KMS-11 (cell line): ENCODE results near the gene PLEKHA3.
"Not testable (repeated sequence)": the region's sequence is repeated elsewhere in the genome, so short reads cannot be mapped to it uniquely, and the experiment has no call there.

Experiments
- H2AFZ ChIP-seq: fragments of 200-600 bp; sonication (generic); 2 replicates; pipeline ENCODE4 v1.6.1; 2016; ENCODE audit warnings: antibody characterized with exemption, mixed run types, low read depth
- H3K27ac ChIP-seq: fragments of 200-600 bp; sonication (generic); 2 replicates; pipeline ENCODE4 v1.6.1; 2016; ENCODE audit warnings: mild to moderate bottlenecking, mixed run types
- H3K27me3 ChIP-seq: fragments of 200-600 bp; sonication (generic); 2 replicates; pipeline ENCODE4 v1.6.1; 2017; ENCODE audit warnings: mild to moderate bottlenecking, low read depth, mixed run types, moderate library complexity; ENCODE audit not compliant: insufficient read depth
- H3K36me3 ChIP-seq: fragments of 200-600 bp; sonication (generic); 2 replicates; pipeline ENCODE4 v1.6.1; 2017; ENCODE audit warnings: mild to moderate bottlenecking, mixed run types; ENCODE audit not compliant: insufficient read depth
- H3K4me1 ChIP-seq: fragments of 200-600 bp; sonication (generic); 2 replicates; pipeline ENCODE4 v1.6.1; 2016; ENCODE audit warnings: mild to moderate bottlenecking, low read depth, mixed run types; ENCODE audit not compliant: poor library complexity, severe bottlenecking
- H3K4me2 ChIP-seq: fragments of 200-600 bp; sonication (generic); 2 replicates; pipeline ENCODE4 v1.7.0; 2016; ENCODE audit warnings: mild to moderate bottlenecking, mixed run types
- H3K4me3 ChIP-seq: fragments of 200-600 bp; sonication (generic); IDR thresholded peaks from 2 replicates; pipeline ENCODE4 v1.6.1; 2017; ENCODE audit warnings: low read depth, low read length, mixed read lengths; ENCODE audit not compliant: insufficient read depth
- H3K79me2 ChIP-seq: fragments of 200-600 bp; sonication (generic); 2 replicates; pipeline ENCODE4 v1.6.1; 2016; ENCODE audit warnings: low read depth, mixed run types; ENCODE audit not compliant: insufficient read depth
- H3K9ac ChIP-seq: fragments of 200-600 bp; sonication (generic); 2 replicates; pipeline ENCODE4 v1.6.1; 2016; ENCODE audit warnings: mild to moderate bottlenecking, mixed run types
- H4K20me1 ChIP-seq: fragments of 200-600 bp; sonication (generic); 2 replicates; pipeline ENCODE4 v1.6.1; 2016; ENCODE audit warnings: mild to moderate bottlenecking, mixed run types; ENCODE audit not compliant: insufficient read depth
- CTCF ChIP-seq: fragments of 200-600 bp; sonication (generic); conservative IDR thresholded peaks from 2 replicates; pipeline ENCODE4 v1.6.1; 2017; ENCODE audit warnings: low read depth, mild to moderate bottlenecking, antibody characterized with exemption, low read length, moderate library complexity, mixed read lengths

Gene PLEKHA3

GRCh38 chr2:178452870-178453269 lies 27.4 kb upstream of the PLEKHA3 start:
- H4K20me1 ChIP-seq: no peaks in the 10 kb centered on the region
- H3K9ac ChIP-seq: no peak overlapping the region
- H3K27ac ChIP-seq: no peak overlapping the region
- no peak overlapping the region for H3K4me3 ChIP-seq
- H3K4me1 ChIP-seq: peaks cover 26% of the 10 kb centered on the region
- no peak overlapping the region for H2AFZ ChIP-seq
- no peaks in the 10 kb centered on the region for H3K36me3 ChIP-seq
- H3K4me2 ChIP-seq: no peak overlapping the region
- H3K79me2 ChIP-seq: peaks cover 15% of the 10 kb centered on the region; the same call in 1 of the 2 replicates
- no peaks in the 10 kb centered on the region for H3K27me3 ChIP-seq
- TF ChIP-seq CTCF: no peak

GRCh38 chr2:178455947-178456346 lies 24.3 kb upstream of the PLEKHA3 start:
- Histone ChIP-seq H4K20me1 (no peaks in the 10 kb centered on the region), H3K4me2 (no peak overlapping the region), H3K79me2 (no peaks in the 10 kb centered on the region), H3K27ac (no peak overlapping the region), H3K4me1 (peaks cover 4% of the 10 kb centered on the region), H2AFZ (no peak overlapping the region), H3K9ac (no peak overlapping the region), H3K27me3 (no peaks in the 10 kb centered on the region), H3K36me3 (no peaks in the 10 kb centered on the region), H3K4me3 (no peak overlapping the region)
- no peak for TF ChIP-seq CTCF

GRCh38 chr2:178457390-178457886 lies 22.8 kb upstream of the PLEKHA3 start:
- H3K4me3 ChIP-seq: no peak overlapping the region
- no peak overlapping the region for H3K4me2 ChIP-seq
- H3K27ac ChIP-seq: no peak overlapping the region
- no peaks in the 10 kb centered on the region for H4K20me1 ChIP-seq
- TF ChIP-seq CTCF: no peak
- H3K36me3 ChIP-seq: no peaks in the 10 kb centered on the region
- no peak overlapping the region for H2AFZ ChIP-seq
- no peaks in the 10 kb centered on the region for H3K4me1 ChIP-seq
- H3K79me2 ChIP-seq: no peaks in the 10 kb centered on the region
- H3K9ac ChIP-seq: no peak overlapping the region
- H3K27me3 ChIP-seq: no peaks in the 10 kb centered on the region

- no peak overlapping the region for H2AFZ ChIP-seq
- H3K9ac ChIP-seq: no peak overlapping the region
- TF ChIP-seq CTCF: no peak
- no peak overlapping the region for H3K4me2 ChIP-seq
- no peaks in the 10 kb centered on the region for H3K27me3 ChIP-seq
- H3K79me2 ChIP-seq: no peaks in the 10 kb centered on the region
- H3K36me3 ChIP-seq: no peaks in the 10 kb centered on the region
- H4K20me1 ChIP-seq: no peaks in the 10 kb centered on the region
- H3K4me3 ChIP-seq: no peak overlapping the region
- H3K27ac ChIP-seq: no peak overlapping the region
- no peaks in the 10 kb centered on the region for H3K4me1 ChIP-seq
These were observed 10.9 kb upstream of the PLEKHA3 start for GRCh38 chr2:178469219-178469849.

- not testable (repeated sequence) for H3K36me3 ChIP-seq, H3K4me3 ChIP-seq, H3K79me2 ChIP-seq, H3K4me1 ChIP-seq, H3K4me2 ChIP-seq, H3K27ac ChIP-seq, H3K27me3 ChIP-seq, H2AFZ ChIP-seq, H4K20me1 ChIP-seq, H3K9ac ChIP-seq
These were observed 8.9 kb upstream of the PLEKHA3 start for GRCh38 chr2:178471313-178471712.
